ENCODE data around the gene KRTCAP2.

- TF ChIP-seq CTCF (IDR thresholded peaks at IDR 0.05) (peak in 1 of 6 experiments; percentile 13), POLR2A (IDR thresholded peaks at IDR 0.05) (no peak)
Observed at GRCh38 chr1:155126556-155127104, 46.5 kb downstream of the KRTCAP2 start.

All from thyroid gland (tissue), 4 donors.